Large intestine (tissue), 3 donors: ENCODE measurements around the gene PYHIN1. TPM values are rescaled to one million over a fixed set of nuclear protein-coding genes. Genes with fewer than 3 reads are reported as not detected.
A peak's percentile ranks its signal among the peaks of the same experiment; 100 is the strongest.

Source experiments
- DNase-seq, 2 donors: peaks; one replicate each; pipeline versions ENCODE4 v3.0.0 to v3.0.0-alpha.2; 2013
- H3K27ac ChIP-seq: one replicate; pipeline ENCODE4 v1.5.1; 2013; ENCODE audit warnings: low read length
- H3K27me3 ChIP-seq: 2 replicates; pipeline ENCODE4 v1.6.1; 2013; ENCODE audit warnings: low read length; ENCODE audit not compliant: control insufficient read depth, insufficient read depth
- H3K36me3 ChIP-seq: 2 replicates; pipeline ENCODE4 v1.6.1; 2013; ENCODE audit warnings: low read length; ENCODE audit not compliant: control insufficient read depth, insufficient read depth
- H3K4me1 ChIP-seq: one replicate; pipeline ENCODE4 v1.6.1; 2013; ENCODE audit warnings: low read length; ENCODE audit not compliant: control insufficient read depth, insufficient read depth
- H3K4me3 ChIP-seq: one replicate; pipeline ENCODE4 v1.5.1; 2013; ENCODE audit warnings: low read length
- H3K9me3 ChIP-seq: one replicate; pipeline ENCODE4 v1.6.1; 2013; ENCODE audit warnings: mild to moderate bottlenecking, low read depth, low read length, moderate library complexity; ENCODE audit not compliant: control insufficient read depth
- WGBS: methylation state at CpG from one replicate; pipeline ENCODE4 v1.1.5; 2013; ENCODE audit warnings: low lambda C conversion rate; ENCODE audit not compliant: insufficient coverage; 5-methylcytosine and 5-hydroxymethylcytosine counted together
- polyA plus RNA-seq: library from polyadenylated mRNA; unstranded; fragments of 120-200 nt; gene quantifications from one replicate; pipeline ENCODE4 v1.2.1, GENCODE V29; 2013

PYHIN1 gene
- polyA plus RNA-seq, 1 donor = 1.5 TPM

DNA sequence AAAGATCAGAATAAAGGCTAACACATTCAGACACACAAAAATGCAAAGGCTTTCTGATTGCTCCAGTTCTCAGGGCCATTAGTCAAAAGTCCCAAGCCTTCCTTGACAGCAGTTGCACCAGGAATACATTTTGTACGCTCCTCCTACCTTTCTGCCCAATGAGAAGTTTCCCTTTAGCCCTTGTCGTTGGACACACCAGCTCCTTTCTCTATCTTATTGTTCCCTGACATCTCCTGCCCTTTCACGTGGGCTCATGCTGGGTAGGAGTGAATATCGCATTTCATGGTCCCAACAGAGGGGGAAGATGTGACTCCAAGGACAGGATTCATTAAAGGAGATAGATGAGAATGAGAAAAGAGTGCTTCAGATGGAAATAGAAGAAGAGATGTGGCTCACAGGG is 44.9 kb downstream of the PYHIN1 start:
- no peaks in the 10 kb centered on the region for H3K36me3 ChIP-seq
- H3K4me1 ChIP-seq = no peaks in the 10 kb centered on the region
- H3K27ac ChIP-seq = no peak overlapping the region
- no peak for DNase-seq
- H3K4me3 ChIP-seq = no peak overlapping the region
- H3K9me3 ChIP-seq = no peaks in the 10 kb centered on the region
- H3K27me3 ChIP-seq = no peaks in the 10 kb centered on the region
- WGBS = no CpG with 5 or more reads among the region's 4 CpGs

DNA sequence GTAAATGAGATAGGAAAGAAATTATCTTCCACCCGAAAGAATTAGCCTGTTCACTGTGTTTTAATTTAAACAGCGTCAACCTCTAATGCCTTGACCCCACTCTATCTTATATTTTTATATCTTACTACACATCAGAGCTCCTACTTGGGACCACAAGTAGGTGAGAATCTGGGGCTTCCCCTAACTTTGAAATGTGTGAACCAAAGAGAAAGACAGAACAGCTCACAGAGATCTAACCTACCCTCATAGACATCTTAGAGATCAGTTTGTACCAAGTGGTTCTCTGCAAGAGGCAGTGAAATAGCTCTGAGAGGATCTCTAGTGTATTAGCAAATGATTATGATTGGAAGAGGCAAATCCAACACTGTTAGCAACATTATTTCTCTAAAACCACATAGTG is 47.4 kb downstream of the PYHIN1 start:
- H3K36me3 ChIP-seq = no peaks in the 10 kb centered on the region
- H3K9me3 ChIP-seq = no peaks in the 10 kb centered on the region
- H3K4me3 ChIP-seq = no peak overlapping the region
- no CpG with 5 or more reads among the region's 2 CpGs for WGBS
- no peak for DNase-seq
- H3K4me1 ChIP-seq = no peaks in the 10 kb centered on the region
- H3K27ac ChIP-seq = no peak overlapping the region
- H3K27me3 ChIP-seq = no peaks in the 10 kb centered on the region

DNA sequence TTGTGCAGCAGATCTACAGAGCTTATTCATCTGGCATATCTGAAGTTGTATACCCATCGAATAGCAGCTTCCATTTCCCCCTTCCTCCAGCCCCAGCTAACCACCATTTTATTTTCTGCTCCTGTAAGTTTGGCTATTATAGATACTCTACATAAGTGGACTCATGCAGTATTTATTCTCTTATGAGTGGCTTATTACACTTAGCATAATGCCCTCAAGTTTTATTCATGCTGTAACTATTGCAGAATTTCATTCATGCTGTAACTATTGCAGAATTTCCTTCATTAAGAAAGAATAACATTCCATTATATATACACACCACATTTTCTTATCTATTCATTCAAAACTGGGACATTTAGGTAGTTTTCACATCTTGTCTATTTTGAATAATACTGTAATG is 47.9 kb downstream of the PYHIN1 start:
- Histone ChIP-seq H3K4me3 (no peak overlapping the region), H3K36me3 (no peaks in the 10 kb centered on the region), H3K27ac (no peak overlapping the region), H3K4me1 (no peaks in the 10 kb centered on the region), H3K27me3 (no peaks in the 10 kb centered on the region), H3K9me3 (no peaks in the 10 kb centered on the region)
- DNase-seq = no peak
- WGBS = no CpG with 5 or more reads among the region's 1 CpG

DNA sequence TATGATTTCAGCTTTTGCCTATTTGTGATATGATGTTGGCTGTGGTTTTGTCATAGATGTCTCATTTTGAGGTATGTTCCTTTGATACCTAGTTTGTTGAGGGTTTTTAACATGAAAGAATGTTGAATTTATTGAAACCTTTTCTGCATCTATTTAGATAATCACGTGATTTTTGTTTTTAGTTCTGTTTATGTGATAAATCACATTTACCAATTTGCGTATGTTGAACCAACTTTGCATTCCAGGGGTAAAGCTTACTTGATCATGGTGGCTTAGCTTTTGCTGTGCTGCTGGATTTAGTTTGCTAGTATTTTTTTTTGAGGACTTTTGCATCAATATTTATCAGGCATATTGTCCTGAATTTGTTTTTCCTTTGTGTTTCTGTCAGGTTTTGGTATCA is 51.9 kb downstream of the PYHIN1 start:
- DNase-seq = no peak
- Histone ChIP-seq H3K4me3 (no peak overlapping the region), H3K27ac (no peak overlapping the region), H3K27me3 (no peaks in the 10 kb centered on the region), H3K4me1 (no peaks in the 10 kb centered on the region), H3K9me3 (no peaks in the 10 kb centered on the region), H3K36me3 (no peaks in the 10 kb centered on the region)
- 100% methylated on average over 1 of the region's 2 CpGs for WGBS

DNA sequence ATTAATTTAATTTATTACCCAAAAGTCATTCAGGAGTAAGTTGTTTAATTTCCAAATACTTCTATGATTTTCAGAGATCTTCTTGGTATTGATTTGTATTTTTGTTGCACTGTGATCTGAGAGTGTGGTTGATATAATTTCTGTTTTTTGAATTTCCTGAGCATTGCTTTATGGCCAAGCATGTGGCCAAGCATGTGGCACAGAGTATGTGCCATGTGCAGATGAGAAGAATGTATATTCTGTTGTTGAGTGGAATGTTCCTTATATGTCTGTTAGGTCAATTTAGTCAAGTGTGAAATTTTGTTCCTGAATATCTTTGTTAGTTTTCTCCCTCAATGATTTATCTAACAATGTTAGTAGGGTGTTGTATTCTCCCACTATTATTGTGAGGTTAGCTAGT is 53.0 kb downstream of the PYHIN1 start:
- no peak for DNase-seq
- Histone ChIP-seq H3K4me3 (no peak overlapping the region), H3K27me3 (no peaks in the 10 kb centered on the region), H3K36me3 (no peaks in the 10 kb centered on the region), H3K4me1 (no peaks in the 10 kb centered on the region), H3K27ac (no peak overlapping the region), H3K9me3 (no peaks in the 10 kb centered on the region)

DNA sequence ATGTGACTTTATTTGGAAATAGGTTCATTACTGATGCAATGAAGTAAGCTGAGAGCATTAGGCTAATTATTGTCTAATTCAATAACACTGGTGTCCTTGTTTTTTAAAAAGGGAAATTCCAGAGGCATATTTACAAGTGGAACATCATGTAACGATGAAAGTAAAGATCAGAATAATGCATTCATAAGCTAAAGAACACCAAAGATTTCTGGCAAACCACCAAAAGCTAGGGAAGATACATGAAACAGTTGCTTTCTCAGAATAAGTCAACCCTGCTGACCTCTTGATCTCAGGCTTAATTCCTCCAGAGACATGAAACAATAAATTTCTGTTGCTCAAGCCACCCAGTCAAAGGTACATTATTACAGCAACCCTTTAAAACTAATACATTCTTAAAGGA is 58.1 kb downstream of the PYHIN1 start:
- Histone ChIP-seq H3K4me1 (no peaks in the 10 kb centered on the region), H3K36me3 (no peaks in the 10 kb centered on the region), H3K27ac (no peak overlapping the region), H3K4me3 (no peak overlapping the region), H3K9me3 (no peaks in the 10 kb centered on the region), H3K27me3 (no peaks in the 10 kb centered on the region)
- 80% methylated on average over 1 of the region's 1 CpG for WGBS
- no peak for DNase-seq

DNA sequence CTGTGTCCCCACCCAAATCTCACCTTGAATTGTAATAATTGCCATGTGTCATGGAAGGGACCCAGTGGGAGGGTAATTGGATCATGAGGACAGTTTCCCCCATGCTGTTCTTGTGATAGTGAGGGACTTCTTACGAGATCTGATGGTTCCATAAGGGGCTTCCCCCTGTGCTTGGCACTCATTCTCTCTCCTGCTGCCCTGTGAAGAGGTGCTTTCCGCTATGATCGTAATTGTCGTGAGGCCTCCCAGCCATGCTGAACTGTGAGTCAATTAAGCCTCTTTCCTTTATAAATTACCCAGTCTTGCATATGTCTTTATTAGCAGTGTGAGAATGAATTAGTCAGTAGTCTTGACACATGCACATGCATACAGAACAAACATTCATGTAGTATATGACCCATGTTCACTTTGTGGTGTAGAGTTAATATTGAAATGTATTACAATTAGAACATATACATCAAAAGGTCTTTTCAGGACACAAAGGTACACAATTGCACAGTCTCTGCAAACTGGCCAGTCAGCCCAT is 61.5 kb downstream of the PYHIN1 start:
- Histone ChIP-seq H3K4me3 (no peak overlapping the region), H3K27ac (no peak overlapping the region), H3K4me1 (no peaks in the 10 kb centered on the region), H3K36me3 (no peaks in the 10 kb centered on the region), H3K9me3 (no peaks in the 10 kb centered on the region), H3K27me3 (no peaks in the 10 kb centered on the region)
- DNase-seq = no peak
- 100% methylated on average over 1 of the region's 4 CpGs for WGBS

DNA sequence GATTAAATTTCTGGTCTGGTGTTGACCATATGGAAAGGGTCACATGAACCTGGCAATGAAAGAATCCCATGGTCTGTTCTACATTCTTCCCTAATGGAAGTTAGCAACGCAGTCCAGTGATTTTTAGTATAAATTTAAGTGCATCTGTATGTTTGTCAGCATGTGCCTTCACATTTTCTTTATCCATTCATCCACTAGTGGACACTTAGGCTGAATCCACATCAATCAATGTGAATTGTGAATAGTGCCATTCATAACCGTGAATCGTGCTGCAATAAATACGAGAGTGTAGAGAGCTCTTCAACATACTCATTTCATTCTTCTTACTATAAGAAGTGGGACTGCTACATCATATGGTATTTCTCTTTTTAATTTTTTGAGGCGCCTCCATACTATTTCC is 65.6 kb downstream of the PYHIN1 start:
- 100% methylated on average over 2 of the region's 5 CpGs for WGBS
- no peaks in the 10 kb centered on the region for H3K36me3 ChIP-seq
- no peaks in the 10 kb centered on the region for H3K27me3 ChIP-seq
- no peak for DNase-seq
- no peak overlapping the region for H3K4me3 ChIP-seq
- H3K9me3 ChIP-seq = no peaks in the 10 kb centered on the region
- no peaks in the 10 kb centered on the region for H3K4me1 ChIP-seq
- H3K27ac ChIP-seq = no peak overlapping the region

DNA sequence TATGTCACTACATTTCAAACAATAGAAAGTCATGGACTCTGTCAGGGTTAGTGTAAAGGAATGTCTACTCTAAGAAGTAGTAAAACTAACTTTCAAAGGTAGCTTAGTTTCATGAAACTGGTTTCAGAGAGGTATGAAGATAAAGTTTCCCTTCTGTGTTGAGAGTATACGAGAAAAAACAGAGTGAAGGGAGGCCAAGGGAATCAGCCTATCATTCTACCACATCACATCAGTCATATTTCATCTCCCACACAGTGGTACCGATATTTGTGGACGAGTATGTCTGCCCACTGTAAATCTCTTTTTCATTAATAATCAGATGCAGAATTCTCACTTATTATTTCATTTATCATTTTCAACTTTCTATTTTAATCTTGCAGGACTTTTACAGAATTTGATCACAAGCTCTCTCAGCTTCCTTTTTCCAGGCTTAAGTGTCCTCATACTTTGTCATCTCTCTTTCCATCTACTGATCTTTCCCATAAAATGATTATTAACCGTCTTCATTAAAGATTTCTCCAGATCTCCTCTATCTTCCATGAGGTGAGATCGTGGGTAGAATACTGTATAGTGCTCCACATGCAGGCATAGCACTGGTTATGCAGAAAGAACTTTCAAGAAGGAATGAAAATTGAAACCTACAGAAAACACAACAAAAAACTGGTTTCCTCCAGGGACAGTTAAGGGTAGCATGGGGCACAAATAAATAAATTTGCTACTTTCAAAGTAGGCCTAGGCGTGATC is 66.9 kb downstream of the PYHIN1 start:
- no peaks in the 10 kb centered on the region for H3K4me1 ChIP-seq
- no peak overlapping the region for H3K27ac ChIP-seq
- no peaks in the 10 kb centered on the region for H3K36me3 ChIP-seq
- H3K9me3 ChIP-seq = no peaks in the 10 kb centered on the region
- peak overlapping the region; percentile 64 for H3K4me3 ChIP-seq
- DNase-seq = no peak
- H3K27me3 ChIP-seq = no peaks in the 10 kb centered on the region
- 58% methylated on average over 6 of the region's 6 CpGs for WGBS

DNA sequence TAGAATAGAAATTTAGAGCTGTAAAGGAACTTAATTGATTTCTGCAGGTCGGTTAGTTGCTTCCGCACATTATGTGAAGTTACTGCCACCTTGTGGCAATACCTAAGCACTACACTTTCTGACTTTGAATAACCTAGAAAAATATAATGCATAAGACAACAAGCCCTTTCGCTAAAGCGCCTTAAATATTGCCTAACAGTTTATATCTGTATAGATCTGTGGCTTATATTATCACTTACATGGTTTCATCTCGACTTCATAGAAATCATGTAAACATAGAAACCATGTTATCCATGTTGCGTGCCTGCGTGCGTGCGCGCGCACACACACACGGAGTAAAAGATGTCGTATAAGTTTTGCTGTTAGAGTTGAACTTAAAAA is 67.4 kb downstream of the PYHIN1 start:
- Histone ChIP-seq H3K36me3 (no peaks in the 10 kb centered on the region), H3K4me1 (no peaks in the 10 kb centered on the region), H3K4me3 (peak overlapping the region; percentile 64), H3K27ac (peak overlapping the region; percentile 73), H3K9me3 (no peaks in the 10 kb centered on the region), H3K27me3 (no peaks in the 10 kb centered on the region)
- WGBS = 0% methylated on average over 1 of the region's 13 CpGs
- DNase-seq = peak; percentile 52 to 69
